Thoracic aorta (tissue), 2 donors: Measurements from ENCODE around the gene MPDU1. TPM values are rescaled to one million over a fixed set of nuclear protein-coding genes. Genes with fewer than 3 reads are reported as not detected.
"Not testable (repeated sequence)": the region's sequence is repeated elsewhere in the genome, so short reads cannot be mapped to it uniquely, and the experiment has no call there.

Experiments used
- ATAC-seq: fragments of 150-250 bp; one replicate; pipeline ENCODE4 v1.8.0; 2017; ENCODE audit warnings: low read depth; ENCODE audit not compliant: insufficient number of reproducible peaks, low FRiP score
- DNase-seq: peaks from one replicate; pipeline ENCODE4 v3.0.0-alpha.2; 2020; ENCODE audit warnings: low spot score
- H3K27ac ChIP-seq, 2 donors: fragments of 200-600 bp; sonication (generic); 1 replicate in 1 of 2; 2 replicates in 1 of 2; pipeline ENCODE4 v1.5.1; 2016; ENCODE audit warnings: mild to moderate bottlenecking in 2 of 2, moderate library complexity in 2 of 2
- H3K27me3 ChIP-seq: fragments of 200-600 bp; sonication (generic); replicated peaks from 2 replicates; pipeline ENCODE4 v1.6.0; 2016; ENCODE audit warnings: mild to moderate bottlenecking; ENCODE audit not compliant: insufficient read depth
- H3K36me3 ChIP-seq: fragments of 200-600 bp; sonication (generic); one replicate; pipeline ENCODE4 v1.5.1; 2016
- H3K4me1 ChIP-seq, 2 donors: fragments of 200-600 bp; sonication (generic); 1 replicate in 1 of 2; 2 replicates in 1 of 2; pipeline versions ENCODE4 v1.5.1 to v1.6.0; 2016; ENCODE audit warnings: low read depth in 2 of 2, mild to moderate bottlenecking in 1 of 2; ENCODE audit not compliant: control insufficient read depth in 1 of 2
- H3K4me3 ChIP-seq: fragments of 200-600 bp; sonication (generic); 2 replicates; pipeline ENCODE4 v1.5.1; 2016; ENCODE audit warnings: mild to moderate bottlenecking
- H3K9me3 ChIP-seq: fragments of 200-600 bp; sonication (generic); 2 replicates; pipeline ENCODE4 v1.5.1; 2016
- CTCF ChIP-seq: fragments of 200-600 bp; sonication (generic); IDR thresholded peaks from one replicate; pipeline ENCODE4 v1.5.1; 2019; ENCODE audit warnings: antibody characterized with exemption
- total RNA-seq, 2 donors: library from RNA; depleted of rRNA; stranded (reverse); fragments of >200 nt; gene quantifications; one replicate each; pipeline versions ENCODE4 v1.1.0 to v1.2.3, GENCODE V29; 2016

The MPDU1 gene
- total RNA-seq, 2 donors from 2014 or later, result 31.1 to 38.9 TPM

- Histone ChIP-seq H3K4me1 (peaks cover 0 to 22% of the 10 kb centered on the region in 2 donors), H3K9me3 (no peaks in the 10 kb centered on the region), H3K4me3 (no peak overlapping the region), H3K36me3 (peaks cover 40% of the 10 kb centered on the region), H3K27ac (no peak overlapping the region), H3K27me3 (no peaks in the 10 kb centered on the region)
- ATAC-seq (no peak), DNase-seq (no peak)
- TF ChIP-seq CTCF, result no peak
Measured at GRCh38 chr17:7590743-7591142, 7.1 kb downstream of the MPDU1 start.

GRCh38 chr17:7591596-7591995 lies 7.9 kb downstream of the MPDU1 start:
- ATAC-seq (no peak), DNase-seq (no peak)
- H3K27me3 ChIP-seq, result no peaks in the 10 kb centered on the region
- H3K27ac ChIP-seq, result no peak overlapping the region
- TF ChIP-seq CTCF, result no peak
- no peaks in the 10 kb centered on the region for H3K9me3 ChIP-seq
- peaks cover 49% of the 10 kb centered on the region for H3K36me3 ChIP-seq
- peaks cover 0 to 22% of the 10 kb centered on the region in 2 donors for H3K4me1 ChIP-seq
- no peak overlapping the region for H3K4me3 ChIP-seq

GRCh38 chr17:7592422-7593021 lies 8.9 kb downstream of the MPDU1 start:
- no peak for ATAC-seq

GRCh38 chr17:7593296-7593695 lies 9.6 kb downstream of the MPDU1 start:
- ATAC-seq (no peak), DNase-seq (no peak)
- peaks cover 0 to 15% of the 10 kb centered on the region in 2 donors for H3K4me1 ChIP-seq
- no peak overlapping the region for H3K4me3 ChIP-seq
- no peaks in the 10 kb centered on the region for H3K27me3 ChIP-seq
- no peak for TF ChIP-seq CTCF
- H3K36me3 ChIP-seq, result peaks cover 59% of the 10 kb centered on the region
- H3K27ac ChIP-seq, result no peak overlapping the region
- H3K9me3 ChIP-seq, result no peaks in the 10 kb centered on the region

More at GRCh38 chr17:7592422-7593021, 8.9 kb downstream of the MPDU1 start:
- Histone ChIP-seq H3K4me3 (no peak overlapping the region), H3K4me1 (peaks cover 0 to 22% of the 10 kb centered on the region in 2 donors), H3K36me3 (peaks cover 58% of the 10 kb centered on the region), H3K27ac (no peak overlapping the region), H3K9me3 (no peaks in the 10 kb centered on the region), H3K27me3 (no peaks in the 10 kb centered on the region)
- DNase-seq, result no peak
- TF ChIP-seq CTCF, result no peak

- not testable (repeated sequence) for H3K27me3 ChIP-seq, H3K4me3 ChIP-seq, H3K27ac ChIP-seq, H3K9me3 ChIP-seq, H3K4me1 ChIP-seq, DNase-seq, ATAC-seq
- peaks cover 88% of the 10 kb centered on the region for H3K36me3 ChIP-seq
Measured at GRCh38 chr17:7597561-7597960, 13.9 kb downstream of the MPDU1 start.

- ATAC-seq, result no peak
- Histone ChIP-seq H3K27ac (no peak overlapping the region), H3K36me3 (peaks cover 43% of the 10 kb centered on the region), H3K4me3 (no peak overlapping the region), H3K27me3 (no peaks in the 10 kb centered on the region), H3K9me3 (no peaks in the 10 kb centered on the region), H3K4me1 (peaks cover 3 to 9% of the 10 kb centered on the region in 2 donors)
- no peak for TF ChIP-seq CTCF
- DNase-seq, result no peak
Measured at GRCh38 chr17:7606280-7606679, 22.6 kb downstream of the MPDU1 start.
